Bronchial epithelial cell (primary cell): ENCODE measurements around the gene CHGA. TPM values are rescaled to one million over a fixed set of nuclear protein-coding genes. Genes with fewer than 3 reads are reported as not detected.

Source experiments
- DNase-seq: peaks from one replicate; pipeline ENCODE4 v3.0.0-alpha.2; 2010; ENCODE audit warnings: low read depth
- FAIRE-seq: peaks from 2 replicates; lab custom pipeline; 2011; peaks lifted over from hg19 to GRCh38; lab: Jason Lieb, UNC
- H3K27me3 ChIP-seq: 2 replicates; pipeline ENCODE4 v1.5.1; 2011; ENCODE audit warnings: low read length; ENCODE audit not compliant: control insufficient read depth, insufficient read depth
- H3K36me3 ChIP-seq: 2 replicates; pipeline ENCODE4 v1.5.1; 2011; ENCODE audit warnings: low read length; ENCODE audit not compliant: control insufficient read depth, insufficient read depth
- H3K4me3 ChIP-seq: 2 replicates; pipeline ENCODE4 v1.5.1; 2011; ENCODE audit warnings: mild to moderate bottlenecking, low read depth, low read length, control low read depth
- CTCF ChIP-seq: IDR thresholded peaks from 2 replicates; pipeline ENCODE4 v1.5.1; 2011; ENCODE audit warnings: mild to moderate bottlenecking, moderate library complexity, low read length, control low read depth, inconsistent platforms; ENCODE audit not compliant: insufficient read depth, severe bottlenecking
- total RNA-seq: library from RNA; depleted of rRNA; stranded (reverse); fragments of >200 nt; gene quantifications from 2 replicates; pipeline ENCODE4 v1.2.1, GENCODE V29; 2014

Gene CHGA
- total RNA-seq, 1 donor from 2014 or later = not detected

DNA sequence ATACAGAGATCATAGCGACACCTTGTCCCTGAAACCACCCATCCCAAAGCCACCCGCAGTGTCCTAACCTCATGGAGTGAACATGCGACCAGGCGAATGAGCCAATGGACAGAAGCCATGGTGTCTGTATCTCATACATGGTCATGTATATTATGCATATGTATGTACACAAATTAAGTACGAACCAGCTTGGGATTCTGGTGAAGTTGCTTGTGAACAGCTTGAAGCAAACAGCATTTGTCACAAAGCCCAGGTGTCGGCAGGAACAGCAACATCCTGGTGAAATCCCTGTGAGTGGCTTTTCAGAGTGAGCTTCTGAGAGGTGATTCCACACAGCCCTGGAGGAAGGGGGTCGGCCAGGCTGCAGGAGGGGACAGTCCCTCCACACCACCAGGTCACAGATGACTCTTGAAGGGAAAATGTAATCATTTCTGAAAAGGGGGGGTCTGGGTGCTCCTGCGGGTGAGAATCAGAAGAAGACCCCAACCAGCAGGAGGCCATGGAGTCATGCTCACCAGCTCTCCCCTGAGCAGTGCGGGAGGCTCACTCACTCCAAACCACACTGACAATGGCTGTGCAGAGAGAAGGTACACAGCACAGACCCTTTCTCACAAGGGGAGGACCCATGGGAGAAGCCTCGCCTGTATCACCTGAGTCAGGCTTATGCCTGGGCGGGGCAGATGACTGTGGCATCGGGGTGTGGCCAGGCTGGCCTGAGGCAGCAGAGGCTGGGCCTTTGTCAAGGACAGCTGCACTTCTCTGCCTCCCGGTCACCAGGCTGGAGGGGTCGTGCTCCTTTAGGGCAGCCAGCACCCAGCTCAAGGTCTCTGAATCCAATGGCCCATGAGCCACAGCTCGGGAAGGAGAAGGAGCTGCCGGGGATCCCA, 14.3 kb downstream of the CHGA start:
- H3K36me3 ChIP-seq = peaks cover 6% of the 10 kb centered on the region
- no peak for TF ChIP-seq CTCF
- H3K27me3 ChIP-seq = no peaks in the 10 kb centered on the region
- DNase-seq (peak; percentile 65), FAIRE-seq (no peak)
- no peak overlapping the region for H3K4me3 ChIP-seq

DNA sequence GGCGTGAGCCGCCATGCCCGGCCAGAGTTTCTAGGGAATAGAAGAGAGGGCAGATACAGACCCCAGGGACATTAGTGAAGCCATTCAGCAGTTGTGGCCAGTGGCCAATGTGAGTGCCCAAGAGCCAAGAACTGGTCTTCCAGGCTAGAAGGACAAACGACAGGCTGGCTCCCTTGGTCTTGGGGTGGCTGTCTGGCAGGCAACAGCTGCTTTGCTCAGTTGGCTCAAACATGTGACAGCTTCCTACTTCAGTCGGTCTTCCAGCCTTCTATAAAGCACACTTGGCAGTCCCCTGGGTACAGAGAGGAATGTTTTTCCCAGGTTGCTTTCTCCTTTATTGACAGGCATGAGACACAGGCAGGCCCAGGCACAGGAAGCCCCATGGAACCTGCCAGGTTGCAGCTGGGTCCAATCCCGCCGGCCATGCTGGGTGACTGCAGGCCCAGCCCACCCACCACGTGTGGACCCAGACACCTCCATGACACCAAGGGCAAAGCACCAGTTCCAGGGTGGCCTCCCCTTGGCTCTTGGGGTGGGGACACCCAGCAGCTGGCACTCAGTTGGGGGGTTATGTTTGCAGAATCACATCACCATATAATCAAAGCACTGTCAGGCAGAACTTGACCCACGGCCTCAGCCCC, 15.4 kb downstream of the CHGA start:
- no peak for TF ChIP-seq CTCF
- FAIRE-seq = no peak
- Histone ChIP-seq H3K36me3 (peaks cover 12% of the 10 kb centered on the region), H3K27me3 (no peaks in the 10 kb centered on the region), H3K4me3 (no peak overlapping the region)
- no peak for DNase-seq

DNA sequence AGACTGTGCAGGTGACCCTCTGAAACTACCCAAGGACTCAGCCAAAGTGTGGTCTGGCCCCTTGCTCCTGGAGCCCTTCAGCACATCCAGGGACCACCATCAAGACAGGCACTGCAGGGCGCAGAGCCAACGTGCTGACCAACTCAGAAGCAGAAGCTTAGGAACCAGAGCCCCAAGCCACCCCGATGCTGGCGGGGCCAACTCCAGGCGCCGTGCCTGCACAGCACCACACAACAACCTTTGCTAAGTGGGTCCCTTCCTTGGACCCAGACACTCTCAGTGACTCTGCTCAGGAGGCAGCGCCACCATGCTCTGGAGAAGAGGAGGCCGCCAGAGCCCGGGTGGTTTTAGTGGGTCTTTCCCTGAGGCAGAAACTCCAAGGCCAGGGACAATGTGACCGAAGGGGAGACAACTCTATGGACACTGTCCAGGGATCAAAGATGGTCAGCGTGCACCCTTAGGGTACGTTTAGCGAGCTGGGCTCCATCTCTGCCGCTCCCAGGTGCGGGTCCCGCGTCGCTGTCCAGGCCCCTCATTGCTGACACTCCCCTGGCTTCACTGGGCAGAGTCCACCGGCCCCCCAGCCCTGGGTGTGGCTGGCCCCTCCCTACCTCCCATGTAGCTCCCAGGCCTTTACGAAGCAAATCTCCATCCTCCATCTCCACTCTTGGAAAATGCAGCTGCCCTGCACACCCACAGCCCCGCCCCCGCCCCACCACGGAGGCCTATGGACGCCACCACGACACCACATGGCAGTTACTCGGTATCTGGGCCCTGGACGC, 16.1 kb downstream of the CHGA start:
- H3K36me3 ChIP-seq = peaks cover 18% of the 10 kb centered on the region
- no peak overlapping the region for H3K4me3 ChIP-seq
- FAIRE-seq = no peak
- TF ChIP-seq CTCF = no peak
- DNase-seq = no peak
- no peaks in the 10 kb centered on the region for H3K27me3 ChIP-seq

DNA sequence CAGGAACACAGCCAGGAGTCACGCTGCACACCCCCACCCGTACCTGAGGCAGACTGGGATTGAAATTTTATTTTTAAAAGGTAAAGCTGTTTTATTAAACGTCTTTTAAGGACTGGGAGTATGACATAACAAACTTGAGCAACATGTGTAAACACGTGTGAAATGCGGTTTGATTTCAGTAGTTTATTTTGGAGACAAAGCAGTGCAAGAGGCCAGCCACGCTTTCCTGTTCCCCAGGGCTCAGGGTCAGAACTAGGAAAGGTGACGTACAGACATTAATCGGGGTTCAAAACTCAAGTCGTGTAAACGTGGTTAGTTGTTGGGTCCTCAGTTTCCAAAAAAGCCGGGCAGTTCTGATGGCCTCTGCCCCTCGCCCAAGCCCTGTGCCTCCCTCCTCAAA, 16.7 kb downstream of the CHGA start:
- H3K36me3 ChIP-seq = peaks cover 19% of the 10 kb centered on the region
- H3K4me3 ChIP-seq = no peak overlapping the region
- FAIRE-seq (no peak), DNase-seq (peak; percentile 42)
- no peaks in the 10 kb centered on the region for H3K27me3 ChIP-seq
- TF ChIP-seq CTCF = no peak

- DNase-seq (no peak), FAIRE-seq (no peak)
- no peak for TF ChIP-seq CTCF
- Histone ChIP-seq H3K36me3 (peaks cover 25% of the 10 kb centered on the region), H3K27me3 (no peaks in the 10 kb centered on the region), H3K4me3 (no peak overlapping the region)
Observed at GRCh38 chr14:92940543-92940942, 17.6 kb downstream of the CHGA start.
